DOHH2 (cell line): ENCODE results near the gene EPHB1.

Source experiments
- H3F3A ChIP-seq: fragments of 200-600 bp; sonication (generic), shearing (Covaris generic); 2 replicates; pipeline ENCODE4 v1.6.0; 2016; ENCODE audit warnings: antibody characterized with exemption, mild to moderate bottlenecking; ENCODE audit not compliant: control insufficient read depth, insufficient read depth
- H3K27ac ChIP-seq: fragments of 200-600 bp; sonication (generic); 2 replicates; pipeline ENCODE4 v1.5.1; 2014; ENCODE audit warnings: low read depth, mild to moderate bottlenecking, low read length, moderate library complexity
- H3K27me3 ChIP-seq: fragments of 200-600 bp; sonication (generic); 2 replicates; pipeline ENCODE4 v1.6.1; 2014; ENCODE audit warnings: mild to moderate bottlenecking, low read length, mixed read lengths; ENCODE audit not compliant: control insufficient read depth
- H3K36me3 ChIP-seq: fragments of 200-600 bp; sonication (generic); 2 replicates; pipeline ENCODE4 v1.6.1; 2014; ENCODE audit warnings: mild to moderate bottlenecking, low read length, moderate library complexity, mixed read lengths; ENCODE audit not compliant: control insufficient read depth
- H3K4me1 ChIP-seq: fragments of 200-600 bp; sonication (generic); 2 replicates; pipeline ENCODE4 v1.6.1; 2014; ENCODE audit warnings: mild to moderate bottlenecking, low read length, mixed read lengths; ENCODE audit not compliant: control insufficient read depth
- H3K4me2 ChIP-seq: fragments of 200-600 bp; sonication (generic); 2 replicates; pipeline ENCODE4 v1.6.0; 2014; ENCODE audit warnings: mild to moderate bottlenecking, low read length, moderate library complexity
- H3K4me3 ChIP-seq: fragments of 200-600 bp; sonication (generic); 2 replicates; pipeline ENCODE4 v1.5.1; 2014; ENCODE audit warnings: mild to moderate bottlenecking, low read length, mixed read lengths
- H3K79me2 ChIP-seq: fragments of 200-600 bp; sonication (generic); 2 replicates; pipeline ENCODE4 v1.6.1; 2014; ENCODE audit warnings: mild to moderate bottlenecking, low read length, mixed read lengths; ENCODE audit not compliant: control insufficient read depth
- H3K9me2 ChIP-seq: fragments of 200-600 bp; sonication (generic); replicated peaks from 2 replicates; pipeline ENCODE4 v1.6.1; 2014; ENCODE audit warnings: mild to moderate bottlenecking, low read length, mixed read lengths; ENCODE audit not compliant: control insufficient read depth
- H3K9me3 ChIP-seq: fragments of 200-600 bp; sonication (generic); 2 replicates; pipeline ENCODE4 v1.6.1; 2014; ENCODE audit warnings: antibody characterized with exemption, low read length, mixed read lengths; ENCODE audit not compliant: control insufficient read depth, insufficient read depth
- H4K20me1 ChIP-seq: fragments of 200-600 bp; sonication (generic); 2 replicates; pipeline ENCODE4 v1.6.0; 2014; ENCODE audit warnings: low read depth, mild to moderate bottlenecking, antibody characterized with exemption, low read length, moderate library complexity; ENCODE audit not compliant: control insufficient read depth, insufficient read depth
- EZH2phosphoT487 ChIP-seq: fragments of 200-600 bp; sonication (generic); IDR thresholded peaks from 2 replicates; pipeline ENCODE4 v1.6.1; 2017; ENCODE audit warnings: borderline replicate concordance, mild to moderate bottlenecking, antibody characterized with exemption, low read length, moderate library complexity, mixed read lengths
- TF ChIP-seq, protein P1 (sequence below): fragments of 200-600 bp; sonication (generic); IDR thresholded peaks from one replicate; pipeline ENCODE4 v1.5.1; 2014; ENCODE audit warnings: antibody characterized with exemption, mild to moderate bottlenecking, low read depth, low read length; ENCODE audit not compliant: poor library complexity, severe bottlenecking

The EPHB1 gene

DNA sequence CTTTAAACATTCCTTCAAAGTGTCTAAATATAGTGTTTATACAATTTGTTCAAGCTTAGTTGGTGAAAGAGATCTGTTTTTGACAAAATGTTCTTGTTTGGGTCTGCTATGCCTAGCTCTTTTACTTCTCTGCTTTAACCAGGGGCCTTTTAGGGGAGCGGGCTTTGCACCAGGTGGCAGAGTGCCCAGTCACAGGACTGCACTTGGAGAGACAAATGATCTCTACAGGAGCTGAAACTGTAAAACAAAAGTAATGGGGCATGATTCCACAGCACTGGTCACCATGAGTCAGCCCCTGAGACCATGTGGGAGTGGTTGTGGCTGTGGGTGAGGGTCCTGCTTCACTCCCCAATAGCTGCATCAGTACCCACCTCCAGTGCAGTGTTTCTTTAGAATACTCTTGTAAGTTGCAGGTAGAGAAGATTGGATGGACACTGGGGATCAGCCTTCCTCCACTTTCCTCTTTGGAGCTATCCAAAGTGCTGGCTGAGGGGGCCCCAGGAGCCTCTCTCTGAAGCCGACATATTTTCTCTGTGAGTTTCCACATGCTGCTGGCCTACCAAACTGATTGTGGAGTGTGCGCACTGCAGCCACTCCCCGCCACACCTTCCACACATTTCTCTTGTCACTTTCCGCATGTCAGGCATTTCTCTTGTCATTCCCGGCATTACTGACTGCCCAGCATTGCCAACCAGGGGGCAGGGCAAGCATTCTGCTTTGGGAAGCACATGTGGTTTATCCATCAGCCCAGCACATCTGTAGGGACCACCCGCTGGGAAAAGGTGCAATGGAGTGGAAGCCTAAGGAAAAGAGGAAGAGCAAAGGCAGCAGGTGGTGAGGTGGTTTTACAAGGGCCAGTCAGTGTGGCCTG lies 110.0 kb downstream of the EPHB1 start:
- no peak overlapping the region for H3K4me2 ChIP-seq
- H3K27ac ChIP-seq, result no peak overlapping the region

GRCh38 chr3:134905647-134905935 lies 110.5 kb downstream of the EPHB1 start:
- TF ChIP-seq EZH2phosphoT487, result no peak
- TF ChIP-seq, protein P1, sequence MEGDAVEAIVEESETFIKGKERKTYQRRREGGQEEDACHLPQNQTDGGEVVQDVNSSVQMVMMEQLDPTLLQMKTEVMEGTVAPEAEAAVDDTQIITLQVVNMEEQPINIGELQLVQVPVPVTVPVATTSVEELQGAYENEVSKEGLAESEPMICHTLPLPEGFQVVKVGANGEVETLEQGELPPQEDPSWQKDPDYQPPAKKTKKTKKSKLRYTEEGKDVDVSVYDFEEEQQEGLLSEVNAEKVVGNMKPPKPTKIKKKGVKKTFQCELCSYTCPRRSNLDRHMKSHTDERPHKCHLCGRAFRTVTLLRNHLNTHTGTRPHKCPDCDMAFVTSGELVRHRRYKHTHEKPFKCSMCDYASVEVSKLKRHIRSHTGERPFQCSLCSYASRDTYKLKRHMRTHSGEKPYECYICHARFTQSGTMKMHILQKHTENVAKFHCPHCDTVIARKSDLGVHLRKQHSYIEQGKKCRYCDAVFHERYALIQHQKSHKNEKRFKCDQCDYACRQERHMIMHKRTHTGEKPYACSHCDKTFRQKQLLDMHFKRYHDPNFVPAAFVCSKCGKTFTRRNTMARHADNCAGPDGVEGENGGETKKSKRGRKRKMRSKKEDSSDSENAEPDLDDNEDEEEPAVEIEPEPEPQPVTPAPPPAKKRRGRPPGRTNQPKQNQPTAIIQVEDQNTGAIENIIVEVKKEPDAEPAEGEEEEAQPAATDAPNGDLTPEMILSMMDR, result no peak
- no peaks in the 10 kb centered on the region for H3K9me3 ChIP-seq
- no peak overlapping the region for H3K4me2 ChIP-seq
- H4K20me1 ChIP-seq, result no peaks in the 10 kb centered on the region
- no peak overlapping the region for H3K4me3 ChIP-seq
- no peaks in the 10 kb centered on the region for H3K79me2 ChIP-seq
- H3K27ac ChIP-seq, result no peak overlapping the region
- peaks cover 7% of the 10 kb centered on the region for H3K27me3 ChIP-seq
- no peaks in the 10 kb centered on the region for H3K36me3 ChIP-seq
- no peaks in the 10 kb centered on the region for H3K9me2 ChIP-seq
- H3F3A ChIP-seq, result no peaks in the 10 kb centered on the region
- no peaks in the 10 kb centered on the region for H3K4me1 ChIP-seq

More for the DNA sequence above, 110.0 kb downstream of the EPHB1 start:
- Histone ChIP-seq H4K20me1 (no peaks in the 10 kb centered on the region), H3K36me3 (no peaks in the 10 kb centered on the region), H3K4me1 (no peaks in the 10 kb centered on the region), H3K27me3 (peaks cover 7% of the 10 kb centered on the region), H3K9me3 (no peaks in the 10 kb centered on the region), H3K9me2 (no peaks in the 10 kb centered on the region), H3F3A (no peaks in the 10 kb centered on the region), H3K4me3 (no peak overlapping the region), H3K79me2 (no peaks in the 10 kb centered on the region)
- no peak for TF ChIP-seq EZH2phosphoT487
- TF ChIP-seq, protein P1, result no peak

- no peak for TF ChIP-seq EZH2phosphoT487
- TF ChIP-seq, protein P1, result no peak
- Histone ChIP-seq H3K9me3 (no peaks in the 10 kb centered on the region), H3K4me1 (no peaks in the 10 kb centered on the region), H3K79me2 (no peaks in the 10 kb centered on the region), H3K4me3 (no peak overlapping the region), H3K9me2 (no peaks in the 10 kb centered on the region), H3K36me3 (no peaks in the 10 kb centered on the region), H3K27ac (no peak overlapping the region), H3K27me3 (peaks cover 7% of the 10 kb centered on the region; the same call in 1 of the 2 replicates), H3F3A (no peaks in the 10 kb centered on the region), H3K4me2 (no peak overlapping the region), H4K20me1 (no peaks in the 10 kb centered on the region)
Measured at GRCh38 chr3:134908271-134908670, 113.2 kb downstream of the EPHB1 start.
